MM.1S (cell line): Measurements from ENCODE around the gene MYRIP.

Experiments used
- DNase-seq: peaks from one replicate; pipeline ENCODE4 v3.0.0-alpha.2; 2015
- H2AFZ ChIP-seq: fragments of 300-600 bp; sonication (generic); 2 replicates; pipeline ENCODE4 v1.6.0; 2016; ENCODE audit warnings: antibody characterized with exemption, low read length
- H3F3A ChIP-seq: fragments of 300-600 bp; sonication (generic); 2 replicates; pipeline ENCODE4 v1.6.1; 2016; ENCODE audit warnings: mild to moderate bottlenecking, antibody characterized with exemption, low read length, moderate library complexity, mixed read lengths; ENCODE audit not compliant: insufficient read depth
- H3K27ac ChIP-seq: fragments of 300-600 bp; sonication (generic); 2 replicates; pipeline ENCODE4 v1.5.1; 2016; ENCODE audit warnings: mild to moderate bottlenecking, low read length
- H3K27me3 ChIP-seq: fragments of 300-600 bp; sonication (generic); replicated peaks from 2 replicates; pipeline ENCODE4 v1.6.0; 2016; ENCODE audit warnings: low read length; ENCODE audit not compliant: insufficient read depth
- H3K36me3 ChIP-seq: fragments of 300-600 bp; sonication (generic); replicated peaks from 2 replicates; pipeline ENCODE4 v1.6.1; 2016; ENCODE audit warnings: mild to moderate bottlenecking, low read length, mixed read lengths; ENCODE audit not compliant: insufficient read depth
- H3K4me1 ChIP-seq: fragments of 300-600 bp; sonication (generic); 2 replicates; pipeline ENCODE4 v1.6.1; 2016; ENCODE audit warnings: low read length, mixed read lengths
- H3K4me2 ChIP-seq: fragments of 300-600 bp; sonication (generic); 2 replicates; pipeline ENCODE4 v1.6.0; 2016; ENCODE audit warnings: low read depth, low read length
- H3K4me3 ChIP-seq: fragments of 300-600 bp; sonication (generic); 2 replicates; pipeline ENCODE4 v1.5.1; 2016; ENCODE audit warnings: low read length, mixed read lengths
- H3K79me2 ChIP-seq: fragments of 300-600 bp; sonication (generic); 2 replicates; pipeline ENCODE4 v1.6.1; 2016; ENCODE audit warnings: mixed run types, low read length, mixed read lengths
- H3K9ac ChIP-seq: fragments of 300-600 bp; sonication (generic); 2 replicates; pipeline ENCODE4 v1.6.1; 2016; ENCODE audit warnings: low read length, mixed read lengths
- H3K9me2 ChIP-seq: fragments of 300-600 bp; sonication (generic); replicated peaks from 2 replicates; pipeline ENCODE4 v1.6.1; 2016; ENCODE audit warnings: mild to moderate bottlenecking, low read length, mixed read lengths; ENCODE audit not compliant: insufficient read depth
- H3K9me3 ChIP-seq: fragments of 300-600 bp; sonication (generic); replicated peaks from 2 replicates; pipeline ENCODE4 v1.6.1; 2016; ENCODE audit warnings: mild to moderate bottlenecking, low read length, mixed read lengths; ENCODE audit not compliant: insufficient read depth
- H4K20me1 ChIP-seq: fragments of 300-600 bp; sonication (generic); 2 replicates; pipeline ENCODE4 v1.6.1; 2016; ENCODE audit warnings: mild to moderate bottlenecking, low read length, moderate library complexity, mixed read lengths; ENCODE audit not compliant: insufficient read depth
- CTCF ChIP-seq: fragments of 300-600 bp; sonication (generic); IDR thresholded peaks from 2 replicates; pipeline ENCODE4 v1.5.1; 2016; ENCODE audit warnings: antibody characterized with exemption, low read length, mixed read lengths
- EZH2 ChIP-seq: fragments of 300-600 bp; sonication (generic); optimal IDR thresholded peaks from 2 replicates; pipeline ENCODE3; 2017; ENCODE audit warnings: low read depth, mild to moderate bottlenecking, antibody characterized with exemption, low read length, mixed read lengths
- EZH2phosphoT487 ChIP-seq: fragments of 300-600 bp; sonication (generic); IDR thresholded peaks from 2 replicates; pipeline ENCODE4 v1.6.1; 2018; ENCODE audit warnings: antibody characterized with exemption, low read length

MYRIP gene

GRCh38 chr3:40201770-40202169 lies 392.4 kb downstream of the MYRIP start:
- Histone ChIP-seq H3K4me1 (no peaks in the 10 kb centered on the region), H3K9me2 (no peaks in the 10 kb centered on the region), H3K9ac (no peak overlapping the region), H3K36me3 (no peaks in the 10 kb centered on the region), H3K79me2 (no peaks in the 10 kb centered on the region), H4K20me1 (no peaks in the 10 kb centered on the region), H3K27ac (no peak overlapping the region), H3F3A (no peaks in the 10 kb centered on the region), H3K4me2 (no peak overlapping the region), H3K9me3 (no peaks in the 10 kb centered on the region), H3K27me3 (no peaks in the 10 kb centered on the region), H2AFZ (no peak overlapping the region), H3K4me3 (no peak overlapping the region)
- no peak for DNase-seq
- TF ChIP-seq EZH2phosphoT487: no peak
- no peak for TF ChIP-seq EZH2
- no peak for TF ChIP-seq CTCF

- no peak overlapping the region for H3K4me2 ChIP-seq
- no peak for TF ChIP-seq EZH2phosphoT487
- TF ChIP-seq CTCF: no peak
- TF ChIP-seq EZH2: no peak
These were observed 397.1 kb downstream of the MYRIP start for GRCh38 chr3:40206522-40206921.

GRCh38 chr3:40207796-40208195 lies 398.4 kb downstream of the MYRIP start:
- DNase-seq: no peak
- Histone ChIP-seq H3K4me3 (no peak overlapping the region), H3F3A (no peaks in the 10 kb centered on the region), H4K20me1 (no peaks in the 10 kb centered on the region), H3K9me3 (no peaks in the 10 kb centered on the region), H3K79me2 (no peaks in the 10 kb centered on the region), H2AFZ (no peak overlapping the region), H3K27ac (no peak overlapping the region), H3K4me1 (no peaks in the 10 kb centered on the region), H3K9me2 (no peaks in the 10 kb centered on the region), H3K27me3 (no peaks in the 10 kb centered on the region), H3K9ac (no peak overlapping the region), H3K4me2 (no peak overlapping the region), H3K36me3 (no peaks in the 10 kb centered on the region)
- TF ChIP-seq EZH2phosphoT487 (no peak), CTCF (no peak), EZH2 (no peak)

More at GRCh38 chr3:40206522-40206921, 397.1 kb downstream of the MYRIP start:
- Histone ChIP-seq H3K79me2 (no peaks in the 10 kb centered on the region), H3K9ac (no peak overlapping the region), H3K36me3 (no peaks in the 10 kb centered on the region), H3K27ac (no peak overlapping the region), H3F3A (no peaks in the 10 kb centered on the region), H3K4me1 (no peaks in the 10 kb centered on the region), H2AFZ (no peak overlapping the region), H3K9me3 (no peaks in the 10 kb centered on the region), H3K9me2 (no peaks in the 10 kb centered on the region), H3K4me3 (no peak overlapping the region), H3K27me3 (no peaks in the 10 kb centered on the region), H4K20me1 (no peaks in the 10 kb centered on the region)
- no peak for DNase-seq
